ENCODE measurements around the gene MICAL2. TPM values are rescaled to one million over a fixed set of nuclear protein-coding genes. Genes with fewer than 3 reads are reported as not detected.

Gene MICAL2
- total RNA-seq, 1 donor from 2014 or later, result 0.27 TPM

DNA sequence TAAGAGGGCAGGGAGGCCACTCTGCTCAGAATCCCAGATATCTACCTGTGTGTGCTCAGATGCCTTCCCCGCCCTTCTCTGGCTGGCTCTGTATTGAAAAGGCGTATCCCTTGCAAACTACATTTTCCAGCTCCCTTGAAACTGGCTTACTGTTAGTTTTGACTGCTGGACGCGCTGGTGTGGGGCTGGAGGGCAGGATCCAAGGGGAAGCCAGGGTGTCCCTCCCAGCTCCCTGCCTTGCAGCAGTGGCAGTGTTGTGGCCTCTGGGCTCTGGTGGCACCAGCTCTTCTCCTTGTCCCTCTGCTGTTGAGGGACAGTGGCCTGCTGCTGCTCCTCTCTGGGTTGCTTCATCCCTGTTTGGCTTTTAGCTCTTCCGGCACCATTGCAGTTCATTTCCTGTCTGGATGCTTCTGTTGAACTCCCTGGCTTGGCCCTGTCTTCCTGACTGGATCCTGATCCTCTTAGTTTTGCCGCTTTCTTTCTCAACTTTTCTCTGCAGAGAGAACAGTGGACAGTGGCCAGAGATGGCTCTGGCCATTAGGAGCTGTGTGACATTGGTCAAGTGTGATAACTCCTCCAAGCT is 159.9 kb downstream of the MICAL2 start:
- intact Hi-C loops (cut with micrococcal nuclease), result no loop called here
- no peak for ATAC-seq (ENCODE audit: low read depth)
- H3K36me3 Mint-ChIP-seq (ENCODE audit: low read depth), result no peaks in the 10 kb centered on the region
- no peak for DNase-seq
- no peak overlapping the region for H3K27ac Mint-ChIP-seq
- no peaks in the 10 kb centered on the region for H3K9me3 Mint-ChIP-seq
- H3K4me1 Mint-ChIP-seq, result no peaks in the 10 kb centered on the region
- TF ChIP-seq, protein P1, sequence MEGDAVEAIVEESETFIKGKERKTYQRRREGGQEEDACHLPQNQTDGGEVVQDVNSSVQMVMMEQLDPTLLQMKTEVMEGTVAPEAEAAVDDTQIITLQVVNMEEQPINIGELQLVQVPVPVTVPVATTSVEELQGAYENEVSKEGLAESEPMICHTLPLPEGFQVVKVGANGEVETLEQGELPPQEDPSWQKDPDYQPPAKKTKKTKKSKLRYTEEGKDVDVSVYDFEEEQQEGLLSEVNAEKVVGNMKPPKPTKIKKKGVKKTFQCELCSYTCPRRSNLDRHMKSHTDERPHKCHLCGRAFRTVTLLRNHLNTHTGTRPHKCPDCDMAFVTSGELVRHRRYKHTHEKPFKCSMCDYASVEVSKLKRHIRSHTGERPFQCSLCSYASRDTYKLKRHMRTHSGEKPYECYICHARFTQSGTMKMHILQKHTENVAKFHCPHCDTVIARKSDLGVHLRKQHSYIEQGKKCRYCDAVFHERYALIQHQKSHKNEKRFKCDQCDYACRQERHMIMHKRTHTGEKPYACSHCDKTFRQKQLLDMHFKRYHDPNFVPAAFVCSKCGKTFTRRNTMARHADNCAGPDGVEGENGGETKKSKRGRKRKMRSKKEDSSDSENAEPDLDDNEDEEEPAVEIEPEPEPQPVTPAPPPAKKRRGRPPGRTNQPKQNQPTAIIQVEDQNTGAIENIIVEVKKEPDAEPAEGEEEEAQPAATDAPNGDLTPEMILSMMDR (IDR thresholded peaks at IDR 0.05), result no peak
- ChIA-PET POLR2A (no interaction called here), CTCF (no interaction called here)
- no peak overlapping the region for H3K4me3 Mint-ChIP-seq
- peaks cover 5% of the 10 kb centered on the region for H3K27me3 Mint-ChIP-seq

DNA sequence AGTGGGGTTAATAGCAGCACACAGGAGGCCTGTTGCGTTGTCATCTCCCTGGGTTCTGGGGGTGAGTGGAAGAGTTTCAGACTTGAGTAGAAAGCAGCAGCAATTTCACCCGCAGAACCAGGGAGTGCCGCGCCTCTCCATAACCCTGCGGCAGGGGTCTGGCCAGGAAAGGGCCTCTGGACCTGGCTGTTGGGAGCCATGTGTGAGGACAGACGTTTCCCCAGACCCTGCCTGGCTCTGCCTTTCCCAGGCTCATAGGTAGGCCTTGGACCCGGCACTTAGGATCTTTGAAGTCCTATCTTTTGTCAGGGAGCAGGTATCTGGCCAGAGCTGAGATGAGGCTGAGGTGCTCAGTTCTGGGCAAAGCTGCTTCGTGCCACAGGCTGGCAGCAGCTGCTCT is 160.4 kb downstream of the MICAL2 start:
- Mint-ChIP-seq H3K36me3 (ENCODE audit: low read depth) (no peaks in the 10 kb centered on the region), H3K4me1 (no peaks in the 10 kb centered on the region), H3K4me3 (no peak overlapping the region), H3K27me3 (peaks cover 5% of the 10 kb centered on the region), H3K9me3 (no peaks in the 10 kb centered on the region), H3K27ac (no peak overlapping the region)
- intact Hi-C loops (cut with micrococcal nuclease), result no loop called here
- ATAC-seq (ENCODE audit: low read depth) (no peak), DNase-seq (no peak)
- ChIA-PET POLR2A (no interaction called here), CTCF (no interaction called here)
- TF ChIP-seq, protein P1 (IDR thresholded peaks at IDR 0.05), result no peak

DNA sequence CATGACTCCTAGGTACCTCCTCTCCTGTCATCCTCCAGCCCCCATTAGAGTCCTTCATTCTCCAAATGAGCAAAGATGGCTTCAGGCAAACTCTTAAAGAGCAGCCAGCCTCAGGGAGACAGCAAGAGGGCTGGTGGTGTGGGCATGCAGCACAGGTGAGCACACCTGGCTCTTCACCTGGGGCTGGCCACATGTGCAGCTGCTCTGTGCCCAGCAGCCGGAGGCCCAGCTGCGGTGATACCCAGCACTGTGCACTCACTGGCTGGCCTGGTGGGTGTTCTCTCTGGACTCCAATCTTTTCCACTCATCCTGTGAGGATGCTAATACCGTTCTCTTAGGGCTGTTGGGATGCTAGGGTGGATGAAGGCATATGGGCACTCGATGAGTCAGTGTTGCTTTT is 160.9 kb downstream of the MICAL2 start:
- TF ChIP-seq, protein P1 (IDR thresholded peaks at IDR 0.05), result no peak
- POLR2A ChIA-PET, result no interaction called here

DNA sequence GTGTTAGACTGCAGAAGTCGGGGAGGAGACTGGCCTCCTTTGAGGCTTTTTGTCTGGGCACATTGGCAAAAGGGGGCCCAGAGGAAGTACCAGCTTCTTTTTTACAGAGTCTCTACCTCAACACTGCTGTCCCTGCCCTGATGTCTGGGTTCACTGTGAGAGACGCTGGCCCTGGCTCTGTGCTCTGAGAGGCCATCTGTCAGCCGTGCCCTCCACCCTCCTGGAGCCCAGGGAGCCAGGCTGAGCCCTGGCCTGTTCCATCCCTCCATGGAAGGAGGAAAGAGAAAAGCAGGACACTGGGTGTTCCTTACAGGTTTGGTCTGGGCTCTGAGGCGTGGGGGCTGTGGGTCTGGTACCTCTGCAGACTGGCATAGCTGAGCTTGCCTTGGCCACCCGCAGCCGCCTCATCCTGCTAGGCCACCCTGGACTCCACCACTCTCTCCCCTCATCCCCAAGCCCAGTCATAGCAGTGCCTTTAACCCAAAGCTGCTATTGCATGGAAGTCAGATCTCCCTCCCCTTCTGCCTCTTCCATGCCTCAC is 161.5 kb downstream of the MICAL2 start:
- H3K4me3 Mint-ChIP-seq, result no peak overlapping the region
- ChIA-PET POLR2A (no interaction called here), CTCF (interaction anchor here (1.0 kb wide), 1 partner anchor 10 kb away, joined by 3 read pairs; no protein-coding TSS in a partner anchor)
- DNase-seq, result no peak
- no peaks in the 10 kb centered on the region for H3K4me1 Mint-ChIP-seq
- TF ChIP-seq, protein P1 (IDR thresholded peaks at IDR 0.05), result no peak
- H3K9me3 Mint-ChIP-seq, result no peaks in the 10 kb centered on the region
- H3K36me3 Mint-ChIP-seq (ENCODE audit: low read depth), result no peaks in the 10 kb centered on the region
- ATAC-seq (ENCODE audit: low read depth), result no peak
- peaks cover 2% of the 10 kb centered on the region for H3K27me3 Mint-ChIP-seq
- no peak overlapping the region for H3K27ac Mint-ChIP-seq
- intact Hi-C loops (cut with micrococcal nuclease), result no loop called here

More for the DNA sequence above, 160.9 kb downstream of the MICAL2 start:
- no peak for ATAC-seq (ENCODE audit: low read depth)
- Mint-ChIP-seq H3K27ac (no peak overlapping the region), H3K9me3 (no peaks in the 10 kb centered on the region), H3K36me3 (ENCODE audit: low read depth) (no peaks in the 10 kb centered on the region), H3K4me3 (no peak overlapping the region), H3K4me1 (no peaks in the 10 kb centered on the region), H3K27me3 (peaks cover 5% of the 10 kb centered on the region)
- CTCF ChIA-PET, result no interaction called here
- intact Hi-C loops (cut with micrococcal nuclease), result no loop called here
- DNase-seq, result no peak

DNA sequence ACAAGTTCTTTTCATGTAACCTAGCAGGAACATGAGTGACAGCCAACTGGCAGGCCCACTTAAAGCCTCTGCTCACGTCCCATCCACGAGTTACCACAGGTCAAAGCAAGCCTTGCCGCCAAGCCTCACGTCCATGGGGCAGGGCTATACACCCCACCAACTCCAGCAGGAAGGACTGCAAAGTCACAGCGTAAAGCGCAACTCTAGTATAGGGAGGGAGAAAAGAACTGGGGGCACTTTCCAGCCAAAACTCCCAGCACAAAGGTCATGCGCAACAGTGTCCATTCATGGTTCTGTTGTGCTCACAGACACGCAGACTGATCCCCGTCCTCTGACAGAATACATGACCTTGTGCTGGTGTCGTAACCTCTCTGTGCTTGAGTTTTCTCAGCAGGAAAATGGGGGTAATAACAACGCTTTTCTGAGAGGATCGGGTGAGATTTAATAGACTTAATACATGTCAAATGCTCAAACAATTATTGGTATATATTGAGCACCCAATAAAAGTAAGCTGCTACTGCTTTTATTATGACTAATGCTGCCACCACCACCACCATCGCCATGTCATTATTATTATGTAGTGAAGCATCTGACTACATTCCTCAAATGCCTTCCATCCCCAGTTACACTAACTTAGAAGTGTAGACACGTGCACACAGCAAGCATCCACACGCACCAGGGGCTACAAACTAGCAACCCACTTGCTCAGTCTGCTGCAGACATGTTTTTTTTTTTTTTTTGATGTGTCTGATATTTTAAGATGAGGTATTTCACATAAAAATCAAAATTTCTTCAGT is 162.6 kb downstream of the MICAL2 start:
- intact Hi-C loops (cut with micrococcal nuclease), result no loop called here
- TF ChIP-seq, protein P1 (IDR thresholded peaks at IDR 0.05), result no peak
- no peaks in the 10 kb centered on the region for H3K27me3 Mint-ChIP-seq
- H3K9me3 Mint-ChIP-seq, result no peaks in the 10 kb centered on the region
- ChIA-PET CTCF (no interaction called here), POLR2A (no interaction called here)
- no peaks in the 10 kb centered on the region for H3K4me1 Mint-ChIP-seq
- H3K4me3 Mint-ChIP-seq, result no peak overlapping the region
- no peaks in the 10 kb centered on the region for H3K36me3 Mint-ChIP-seq (ENCODE audit: low read depth)
- ATAC-seq (ENCODE audit: low read depth) (no peak), DNase-seq (no peak)
- H3K27ac Mint-ChIP-seq, result no peak overlapping the region

Measured in activated B cell treated with CpG ODN at 0.5 μM for 24 hours (primary cell).